Measurements from ENCODE around the gene CEP112. TPM values are rescaled to one million over a fixed set of nuclear protein-coding genes. Genes with fewer than 3 reads are reported as not detected.

CEP112 gene
- total and polyA plus RNA-seq, 7 experiments from 2014 or later = 0.08 to 2.5 (median 0.66) TPM; not detected in 1

DNA sequence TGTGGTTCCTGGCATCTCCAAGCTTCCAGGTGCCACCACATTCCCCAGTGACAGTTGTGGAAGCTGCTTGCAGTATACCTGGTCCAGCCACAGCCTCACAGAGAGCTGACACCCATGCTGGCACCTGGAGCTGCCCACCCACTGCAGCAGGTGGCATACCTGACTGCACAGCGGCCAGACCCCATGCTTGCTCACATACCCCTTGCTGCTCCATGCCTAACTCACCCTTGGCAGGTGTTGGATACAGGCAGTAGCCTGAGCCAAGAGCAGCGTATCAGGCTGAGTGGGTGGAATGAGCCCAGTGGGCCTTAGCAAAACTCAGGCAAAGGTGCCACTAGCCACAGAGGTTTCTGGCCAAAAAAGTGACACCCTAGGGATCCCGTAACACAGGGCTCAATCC, 232.3 kb downstream of the CEP112 start:
- Histone ChIP-seq H3K4me3 (ENCODE audit: low read length) (no peak overlapping the region), H3K9me3 (ENCODE audit: control insufficient read depth in 2 of 3, low read length in 3 of 3) (peaks cover 0 to 14% (median 0%) of the 10 kb centered on the region in 3 experiments), H3K4me1 (ENCODE audit: control insufficient read depth in 2 of 2, insufficient read depth in 2 of 2, low read length in 2 of 2) (no peaks in the 10 kb centered on the region), H3K36me3 (ENCODE audit: control insufficient read depth in 2 of 3, insufficient read depth in 3 of 3, low read length in 3 of 3) (no peaks in the 10 kb centered on the region), H3K27me3 (ENCODE audit: control insufficient read depth in 2 of 2, insufficient read depth in 2 of 2, low read length in 2 of 2) (no peaks in the 10 kb centered on the region), H3K27ac (ENCODE audit: low read depth, low read length) (no peak overlapping the region)
- Mint-ChIP-seq H3K27me3 (no peaks in the 10 kb centered on the region), H3K4me3 (no peak overlapping the region), H3K36me3 (peaks cover 0 to 9% (median 0%) of the 10 kb centered on the region in 5 donors), H3K27ac (no peak overlapping the region), H3K4me1 (no peaks in the 10 kb centered on the region), H3K9me3 (peaks cover 0 to 33% (median 6%) of the 10 kb centered on the region in 11 donors)
- ATAC-seq = no peak
- intact Hi-C loops (cut with micrococcal nuclease) = no loop called here
- POLR2A ChIA-PET = interaction anchor here (0.5 kb wide), 1 partner anchor 1814 kb away, joined by 3 read pairs; no protein-coding TSS in a partner anchor
- CTCF ChIA-PET = no interaction called here
- DNase-seq = no peak

DNA sequence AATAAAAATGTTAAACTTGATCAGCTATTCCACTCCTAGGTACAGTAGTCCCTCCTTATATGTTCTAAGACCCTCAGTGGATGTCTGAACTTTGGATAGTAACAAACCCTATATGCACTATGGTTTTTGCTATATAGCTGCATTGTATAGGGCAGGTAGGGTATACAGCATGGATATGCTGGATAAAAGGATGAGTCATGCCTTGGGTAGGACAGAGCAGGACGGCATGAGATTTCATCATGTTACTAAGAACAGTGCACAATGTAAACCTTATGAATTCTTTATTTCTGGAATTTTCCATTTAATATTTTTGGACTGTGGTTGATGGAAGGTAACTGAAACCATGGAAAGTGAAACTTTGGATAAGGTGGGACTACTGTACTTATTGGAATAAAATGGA, 235.1 kb downstream of the CEP112 start:
- H3K36me3 Mint-ChIP-seq = peaks cover 0 to 15% (median 0%) of the 10 kb centered on the region in 5 donors
- ChIA-PET CTCF (interaction anchor here (1.0 kb wide), 1 partner anchor 663 kb away, joined by 3 read pairs; no protein-coding TSS in a partner anchor), POLR2A (interaction anchor here (0.6 kb wide), 1 partner anchor 13 kb away, joined by 3 read pairs; no protein-coding TSS in a partner anchor)
- H3K27me3 ChIP-seq (ENCODE audit: control insufficient read depth in 2 of 2, insufficient read depth in 2 of 2, low read length in 2 of 2) = no peaks in the 10 kb centered on the region
- no peak for ATAC-seq
- no peak overlapping the region for H3K27ac ChIP-seq (ENCODE audit: low read depth, low read length)
- peaks cover 3 to 34% (median 8%) of the 10 kb centered on the region in 11 donors for H3K9me3 Mint-ChIP-seq
- H3K36me3 ChIP-seq (ENCODE audit: control insufficient read depth in 2 of 3, insufficient read depth in 3 of 3, low read length in 3 of 3) = no peaks in the 10 kb centered on the region
- H3K4me3 ChIP-seq (ENCODE audit: low read length) = no peak overlapping the region
- no peak for DNase-seq
- no peaks in the 10 kb centered on the region for H3K4me1 ChIP-seq (ENCODE audit: control insufficient read depth in 2 of 2, insufficient read depth in 2 of 2, low read length in 2 of 2)
- peaks cover 0 to 18% (median 0%) of the 10 kb centered on the region in 5 donors for H3K27me3 Mint-ChIP-seq
- H3K4me1 Mint-ChIP-seq = no peaks in the 10 kb centered on the region
- H3K9me3 ChIP-seq (ENCODE audit: control insufficient read depth in 2 of 3, low read length in 3 of 3) = peaks cover 0 to 14% (median 0%) of the 10 kb centered on the region in 3 experiments
- no peak overlapping the region for H3K27ac Mint-ChIP-seq
- intact Hi-C loops (cut with micrococcal nuclease) = no loop called here
- H3K4me3 Mint-ChIP-seq = no peak overlapping the region

DNA sequence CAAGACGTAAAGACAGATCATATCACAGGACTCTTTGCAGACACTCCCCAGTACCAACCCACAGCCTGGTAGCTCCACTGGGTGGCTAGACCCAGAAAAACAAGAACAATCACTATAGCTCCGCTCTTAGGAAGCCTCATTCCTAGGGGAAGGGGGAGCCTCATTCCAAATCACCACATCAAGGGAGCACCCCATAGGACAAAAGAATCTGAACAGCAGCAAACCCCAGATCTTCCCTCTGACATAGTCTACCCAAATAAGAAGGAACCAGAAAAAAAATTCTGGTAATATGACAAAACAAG, 237.8 kb downstream of the CEP112 start:
- no peak overlapping the region for H3K4me3 ChIP-seq (ENCODE audit: low read length)
- ChIA-PET POLR2A (no interaction called here), CTCF (no interaction called here)
- peaks cover 0 to 11% (median 0%) of the 10 kb centered on the region in 3 experiments for H3K9me3 ChIP-seq (ENCODE audit: control insufficient read depth in 2 of 3, low read length in 3 of 3)
- Mint-ChIP-seq H3K9me3 (peaks cover 3 to 34% (median 7%) of the 10 kb centered on the region in 11 donors), H3K27me3 (peaks cover 0 to 18% (median 0%) of the 10 kb centered on the region in 5 donors), H3K36me3 (peaks cover 0 to 15% (median 0%) of the 10 kb centered on the region in 5 donors), H3K27ac (no peak overlapping the region), H3K4me3 (no peak overlapping the region), H3K4me1 (no peaks in the 10 kb centered on the region)
- no peak for ATAC-seq
- DNase-seq = no peak
- no peak overlapping the region for H3K27ac ChIP-seq (ENCODE audit: low read depth, low read length)
- intact Hi-C loops (cut with micrococcal nuclease) = no loop called here
- H3K4me1 ChIP-seq (ENCODE audit: control insufficient read depth in 2 of 2, insufficient read depth in 2 of 2, low read length in 2 of 2) = no peaks in the 10 kb centered on the region
- no peaks in the 10 kb centered on the region for H3K27me3 ChIP-seq (ENCODE audit: control insufficient read depth in 2 of 2, insufficient read depth in 2 of 2, low read length in 2 of 2)
- H3K36me3 ChIP-seq (ENCODE audit: control insufficient read depth in 2 of 3, insufficient read depth in 3 of 3, low read length in 3 of 3) = no peaks in the 10 kb centered on the region

DNA sequence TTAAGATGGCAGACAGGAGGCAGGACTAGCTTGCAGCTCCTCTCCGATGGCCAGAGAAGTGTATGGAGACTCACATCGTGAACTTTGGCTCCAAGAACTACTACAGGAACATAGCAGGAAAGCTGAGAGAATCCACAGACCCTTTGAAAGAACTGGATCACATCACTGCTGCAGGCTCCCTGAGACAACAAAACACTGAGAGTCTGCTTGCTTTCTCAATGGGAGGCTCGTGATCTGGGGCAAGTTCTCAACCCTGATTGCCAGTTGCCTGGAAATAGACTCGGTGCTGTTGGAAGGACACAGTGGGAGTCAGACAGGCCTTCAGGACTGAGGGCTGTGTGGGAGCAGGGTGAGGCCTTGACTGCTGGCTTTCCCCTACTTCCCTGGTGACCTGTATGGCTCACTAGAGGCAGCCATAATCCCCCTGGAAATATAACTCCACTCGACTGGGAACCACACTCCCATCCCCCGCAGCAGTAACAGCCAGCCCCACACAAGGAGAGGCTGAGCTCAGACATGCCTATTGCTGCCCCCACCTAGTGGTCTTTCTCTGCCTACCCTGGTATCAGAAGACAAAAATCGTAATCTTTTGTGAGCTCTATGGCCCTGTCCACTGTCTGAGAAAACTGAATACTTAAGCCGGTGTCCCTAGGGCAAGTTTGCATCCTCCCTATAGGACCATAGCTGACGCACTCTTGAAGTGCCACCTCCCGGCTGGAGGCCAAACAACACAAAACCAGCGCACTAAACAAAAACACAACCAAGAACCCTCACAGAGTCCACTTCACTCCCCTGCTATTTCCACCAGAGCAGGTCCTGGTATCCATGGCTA, 238.4 kb downstream of the CEP112 start:
- peaks cover 0 to 5% (median 0%) of the 10 kb centered on the region in 3 experiments for H3K9me3 ChIP-seq (ENCODE audit: control insufficient read depth in 2 of 3, low read length in 3 of 3)
- H3K27me3 ChIP-seq (ENCODE audit: control insufficient read depth in 2 of 2, insufficient read depth in 2 of 2, low read length in 2 of 2) = no peaks in the 10 kb centered on the region
- Mint-ChIP-seq H3K4me1 (no peaks in the 10 kb centered on the region), H3K27ac (no peak overlapping the region), H3K9me3 (peaks cover 3 to 34% (median 7%) of the 10 kb centered on the region in 11 donors), H3K4me3 (no peak overlapping the region), H3K36me3 (peaks cover 0 to 15% (median 0%) of the 10 kb centered on the region in 5 donors), H3K27me3 (peaks cover 0 to 18% (median 0%) of the 10 kb centered on the region in 5 donors)
- H3K4me3 ChIP-seq (ENCODE audit: low read length) = no peak overlapping the region
- ChIA-PET CTCF (no interaction called here), POLR2A (no interaction called here)
- intact Hi-C loops (cut with micrococcal nuclease) = no loop called here
- no peak overlapping the region for H3K27ac ChIP-seq (ENCODE audit: low read depth, low read length)
- no peaks in the 10 kb centered on the region for H3K36me3 ChIP-seq (ENCODE audit: control insufficient read depth in 2 of 3, insufficient read depth in 3 of 3, low read length in 3 of 3)
- no peak for DNase-seq
- no peaks in the 10 kb centered on the region for H3K4me1 ChIP-seq (ENCODE audit: control insufficient read depth in 2 of 2, insufficient read depth in 2 of 2, low read length in 2 of 2)
- no peak for ATAC-seq

DNA sequence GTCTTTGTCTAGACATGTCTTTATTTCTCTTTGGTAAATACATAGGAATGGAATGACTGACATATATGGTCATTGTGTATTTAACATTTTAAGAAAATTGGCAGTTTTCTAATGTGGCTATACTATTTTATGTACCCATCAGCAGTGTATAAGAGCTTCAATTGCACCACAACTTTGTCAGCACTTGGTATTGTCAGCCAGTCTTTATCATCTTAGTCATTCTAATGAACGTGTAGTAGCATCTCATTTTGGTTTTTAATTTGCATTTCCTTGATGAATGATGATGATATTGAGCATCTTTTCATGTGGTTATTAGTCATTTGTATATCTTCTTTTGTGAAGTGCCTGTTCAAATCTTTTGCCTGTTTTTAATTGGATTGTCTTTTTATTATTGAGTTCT, 239.3 kb downstream of the CEP112 start:
- no peaks in the 10 kb centered on the region for H3K4me1 Mint-ChIP-seq
- DNase-seq = no peak
- H3K27me3 Mint-ChIP-seq = peaks cover 0 to 18% (median 0%) of the 10 kb centered on the region in 5 donors
- H3K27ac Mint-ChIP-seq = no peak overlapping the region
- H3K9me3 Mint-ChIP-seq = peaks cover 3 to 31% (median 7%) of the 10 kb centered on the region in 11 donors
- H3K36me3 Mint-ChIP-seq = peaks cover 0 to 15% (median 0%) of the 10 kb centered on the region in 5 donors
- no peak overlapping the region for H3K27ac ChIP-seq (ENCODE audit: low read depth, low read length)
- no peak for ATAC-seq
- H3K4me3 ChIP-seq (ENCODE audit: low read length) = no peak overlapping the region
- intact Hi-C loops (cut with micrococcal nuclease) = no loop called here
- ChIA-PET CTCF (no interaction called here), POLR2A (no interaction called here)
- no peaks in the 10 kb centered on the region for H3K36me3 ChIP-seq (ENCODE audit: control insufficient read depth in 2 of 3, insufficient read depth in 3 of 3, low read length in 3 of 3)
- H3K4me3 Mint-ChIP-seq = no peak overlapping the region
- no peaks in the 10 kb centered on the region for H3K4me1 ChIP-seq (ENCODE audit: control insufficient read depth in 2 of 2, insufficient read depth in 2 of 2, low read length in 2 of 2)
- no peaks in the 10 kb centered on the region for H3K27me3 ChIP-seq (ENCODE audit: control insufficient read depth in 2 of 2, insufficient read depth in 2 of 2, low read length in 2 of 2)
- H3K9me3 ChIP-seq (ENCODE audit: control insufficient read depth in 2 of 3, low read length in 3 of 3) = no peaks in the 10 kb centered on the region

DNA sequence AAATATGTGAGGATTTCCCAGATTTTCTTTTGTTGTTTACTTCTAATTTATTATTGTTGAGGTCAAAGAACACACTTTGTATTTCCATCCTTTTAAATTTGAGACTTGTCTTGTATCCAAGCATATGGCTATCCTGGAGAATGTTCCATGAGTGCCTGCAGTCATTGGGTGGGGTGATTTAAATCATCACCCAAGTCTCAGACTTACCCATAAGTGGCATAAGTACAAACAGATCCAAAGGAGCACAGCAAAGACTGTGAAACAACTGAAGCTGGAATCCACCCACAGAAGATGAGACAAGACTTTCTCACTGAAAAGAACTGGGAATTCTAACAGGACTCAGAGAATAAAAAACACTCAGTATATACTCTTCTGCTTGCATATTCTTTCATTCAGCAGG, 239.9 kb downstream of the CEP112 start:
- ATAC-seq = no peak
- H3K4me3 Mint-ChIP-seq = no peak overlapping the region
- H3K36me3 Mint-ChIP-seq = peaks cover 0 to 15% (median 0%) of the 10 kb centered on the region in 5 donors
- intact Hi-C loops (cut with micrococcal nuclease) = no loop called here
- no peaks in the 10 kb centered on the region for H3K4me1 Mint-ChIP-seq
- peaks cover 3 to 26% (median 5%) of the 10 kb centered on the region in 11 donors for H3K9me3 Mint-ChIP-seq
- no peaks in the 10 kb centered on the region for H3K36me3 ChIP-seq (ENCODE audit: control insufficient read depth in 2 of 3, insufficient read depth in 3 of 3, low read length in 3 of 3)
- H3K27me3 ChIP-seq (ENCODE audit: control insufficient read depth in 2 of 2, insufficient read depth in 2 of 2, low read length in 2 of 2) = no peaks in the 10 kb centered on the region
- no peak overlapping the region for H3K27ac Mint-ChIP-seq
- H3K27ac ChIP-seq (ENCODE audit: low read depth, low read length) = no peak overlapping the region
- no peak for DNase-seq
- CTCF ChIA-PET = no interaction called here
- POLR2A ChIA-PET = no interaction called here
- peaks cover 0 to 18% (median 0%) of the 10 kb centered on the region in 5 donors for H3K27me3 Mint-ChIP-seq
- H3K4me1 ChIP-seq (ENCODE audit: control insufficient read depth in 2 of 2, insufficient read depth in 2 of 2, low read length in 2 of 2) = no peaks in the 10 kb centered on the region
- H3K4me3 ChIP-seq (ENCODE audit: low read length) = no peak overlapping the region
- no peaks in the 10 kb centered on the region for H3K9me3 ChIP-seq (ENCODE audit: control insufficient read depth in 2 of 3, low read length in 3 of 3)
